Right ventricle myocardium inferior (tissue), 1 donor: ENCODE measurements around the gene MMP24. TPM values are rescaled to one million over a fixed set of nuclear protein-coding genes. Genes with fewer than 3 reads are reported as not detected.

Experiments
- ATAC-seq: fragments of 200-7000 bp; cut with Tn5 transposase; one replicate; pipeline ENCODE4 v1.9.1; 2020; ENCODE audit warnings: mild to moderate bottlenecking, moderate library complexity
- DNase-seq: peaks from one replicate; pipeline ENCODE4 v3.0.0; 2021; ENCODE audit errors: missing footprints
- intact Hi-C: fragments of 100-400 bp; cut with DNase I; formaldehyde crosslinking; loops from one replicate; pipeline ENCODE4 v1.11.0; 2022
- total RNA-seq: library from RNA; stranded (reverse); fragmentation: NEBNext Ultra II Directional; extraction: Animal tissue kit (Norgen Biotek cat#: 25700); gene quantifications from one replicate; pipeline ENCODE4 v1.2.1, GENCODE V29; 2021
- donor health status: DM: no; HTN: yes; CAD: no; lungs with severe emphysema.

Gene MMP24
- total RNA-seq, 1 donor from 2014 or later, result 0.35 TPM

- DNase-seq (no peak), ATAC-seq (no peak)
- intact Hi-C loops, result loop anchor here (10.0 kb wide), 2 partner anchors 317 to 437 kb away; partner anchors contain the start of genes GSS and MYH7B
Observed at GRCh38 chr20:35271904-35272303, 45.4 kb downstream of the MMP24 start.

DNA sequence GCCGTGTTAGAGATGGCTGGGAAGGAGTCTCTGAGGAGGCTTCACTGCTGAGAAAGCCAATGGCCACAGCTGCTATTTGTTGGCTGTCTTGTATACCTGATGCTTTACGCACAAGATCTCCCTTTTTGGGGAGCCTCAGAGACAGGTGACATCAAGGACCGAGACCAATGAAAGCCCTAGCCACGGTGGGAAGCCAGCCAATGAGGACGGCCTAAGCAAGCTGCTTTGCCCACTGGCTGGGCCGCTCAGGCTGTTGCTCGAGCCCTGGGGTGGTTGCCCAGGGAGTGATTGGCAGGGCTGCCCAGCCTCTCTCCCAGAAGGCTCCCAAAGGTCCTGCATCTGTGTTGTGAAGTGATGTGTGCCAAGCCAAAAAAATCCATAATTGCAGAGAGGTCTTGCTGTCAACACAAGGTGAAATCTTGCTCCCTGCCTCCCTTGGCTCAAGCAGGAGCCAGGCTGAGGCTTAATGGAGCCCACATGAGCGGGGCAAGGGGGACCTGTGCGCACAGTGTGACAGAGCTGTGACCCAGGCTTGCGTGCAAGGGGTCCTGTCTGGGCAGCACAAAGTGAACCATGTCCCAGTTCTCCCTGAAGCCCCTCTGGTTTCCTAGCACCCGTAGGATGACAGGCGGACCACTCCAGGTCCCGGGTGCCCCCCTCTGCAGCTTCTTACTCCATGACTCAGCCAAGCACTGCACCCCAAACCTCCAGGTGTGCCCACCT is 47.1 kb downstream of the MMP24 start:
- no peak for ATAC-seq
- DNase-seq, result no peak
- intact Hi-C loops, result loop anchor here (10.0 kb wide), 2 partner anchors 319 to 439 kb away; partner anchors contain the start of genes GSS and MYH7B

GRCh38 chr20:35274172-35275092 is 47.9 kb downstream of the MMP24 start:
- intact Hi-C loops, result loop anchor here (5.0 to 10.0 kb wide), 3 partner anchors 127 to 440 kb away; partner anchors contain the start of genes EDEM2, GSS and MYH7B
- ATAC-seq (no peak), DNase-seq (no peak)

DNA sequence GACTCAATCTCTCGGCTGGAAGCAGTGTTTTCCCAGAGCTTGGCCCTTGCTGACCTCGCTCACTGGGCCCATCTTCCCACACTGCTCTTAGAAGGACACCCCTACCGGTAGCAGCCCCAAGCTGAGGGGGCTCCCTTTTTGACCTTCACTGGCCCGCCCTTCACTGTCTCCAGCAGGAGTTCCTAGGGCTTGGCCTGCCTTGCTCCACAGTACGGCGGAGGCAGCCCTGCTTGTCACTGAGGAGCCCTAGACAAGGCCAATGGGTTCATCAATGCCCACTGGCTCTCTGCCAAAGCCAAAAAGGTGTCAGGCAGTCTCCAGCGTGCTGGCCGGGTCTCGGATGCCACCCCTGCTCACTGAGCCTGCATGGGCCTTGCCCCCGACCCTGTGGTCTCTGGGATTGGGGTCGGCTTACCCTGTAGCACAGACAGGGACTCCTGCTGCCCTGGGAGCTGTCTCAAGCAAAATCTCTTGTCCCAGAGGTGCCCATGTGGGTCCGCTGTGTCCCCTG is 49.3 kb downstream of the MMP24 start:
- DNase-seq (no peak), ATAC-seq (no peak)
- intact Hi-C loops, result loop anchor here (5.0 to 10.0 kb wide), 3 partner anchors 128 to 441 kb away; partner anchors contain the start of genes EDEM2, GSS and MYH7B

DNA sequence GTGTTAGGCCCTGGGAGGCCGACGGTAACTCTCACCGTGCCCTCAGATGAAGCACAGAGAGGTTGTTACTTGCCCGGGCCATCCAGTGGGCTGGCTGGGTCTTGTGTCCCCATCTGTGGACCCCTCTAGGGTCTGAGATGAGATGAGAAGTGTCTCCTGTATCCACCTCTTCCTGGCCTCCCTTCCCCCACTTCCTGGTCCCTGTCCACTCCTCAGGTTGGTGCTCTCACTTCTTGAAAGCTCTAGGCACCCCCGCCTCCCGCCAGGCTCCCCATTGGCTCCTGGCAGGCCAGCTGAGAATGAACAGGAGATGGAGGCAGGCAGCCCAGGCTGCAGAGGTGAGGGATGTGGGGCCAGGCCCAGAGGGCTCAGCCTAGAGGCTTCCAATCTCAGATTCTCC is 49.9 kb downstream of the MMP24 start:
- DNase-seq, result no peak
- no peak for ATAC-seq
- intact Hi-C loops, result loop anchor here (5.0 to 10.0 kb wide), 3 partner anchors 129 to 442 kb away; partner anchors contain the start of genes EDEM2, GSS and MYH7B

DNA sequence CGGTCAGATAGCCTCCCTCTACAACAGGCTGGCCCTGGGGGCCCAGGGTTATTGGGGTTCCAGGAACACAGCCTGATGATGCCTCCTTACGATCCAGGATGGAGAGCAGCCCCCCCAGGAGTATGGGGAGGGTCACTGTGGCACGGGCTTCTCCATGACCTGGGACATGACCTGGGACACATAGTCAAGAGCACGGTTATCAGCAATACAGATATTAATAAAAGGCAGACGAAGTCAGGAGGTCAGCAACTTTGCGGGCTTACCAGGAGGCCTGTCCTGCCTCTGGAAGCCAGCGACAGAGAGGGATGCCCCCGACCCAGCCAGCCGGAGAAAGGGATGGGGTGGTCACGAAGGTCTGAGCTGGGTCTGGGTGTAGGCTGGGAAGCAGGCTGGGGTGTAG is 50.6 kb downstream of the MMP24 start:
- DNase-seq (no peak), ATAC-seq (no peak)
- intact Hi-C loops, result loop anchor here (5.0 to 10.0 kb wide), 3 partner anchors 130 to 442 kb away; partner anchors contain the start of genes EDEM2, GSS and MYH7B

DNA sequence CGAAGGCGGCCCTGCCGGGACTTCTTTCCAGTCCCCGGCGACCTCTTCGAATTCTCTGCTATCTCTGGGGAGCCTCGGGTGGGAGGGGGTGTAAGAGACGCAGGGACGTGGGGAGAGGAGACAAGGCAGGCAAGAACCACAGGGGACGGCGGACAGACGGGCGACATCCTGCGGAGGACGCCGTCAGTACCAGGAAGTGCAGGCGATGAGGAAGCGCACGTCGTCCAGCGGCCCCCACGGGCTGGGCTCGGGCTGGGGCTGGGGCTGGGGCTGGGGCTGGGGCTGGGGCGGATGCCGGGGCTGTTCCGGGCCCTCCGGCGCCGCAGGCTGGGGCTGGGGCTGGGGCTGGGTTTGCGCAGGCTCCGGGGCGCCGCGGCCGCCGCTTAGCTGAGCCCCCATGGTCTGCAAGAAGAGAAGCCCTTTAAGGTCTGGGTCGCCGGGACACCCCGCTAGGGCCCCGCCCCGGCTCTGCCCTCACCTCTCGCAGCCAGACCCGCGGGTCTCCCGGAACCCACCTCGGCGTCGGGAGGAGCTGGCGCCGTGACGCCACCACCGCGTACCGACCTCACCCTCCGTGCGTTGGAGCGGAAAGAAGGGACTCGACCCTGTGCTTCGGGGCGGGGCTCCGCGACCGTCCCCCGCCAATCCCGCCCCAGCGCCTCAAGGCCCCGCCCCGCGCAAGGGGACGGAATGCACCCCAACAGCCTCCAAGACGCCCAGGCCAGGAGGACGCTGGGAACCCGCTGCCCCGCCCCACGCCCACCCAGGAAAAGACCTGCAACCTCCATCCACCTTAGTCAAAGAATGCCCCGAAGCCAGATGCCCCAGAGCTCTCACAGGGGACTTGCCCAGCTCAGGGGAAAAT is 51.3 kb downstream of the MMP24 start, which contains the start of gene MMP24OS:
Gene MMP24OS (minus strand): TSS at position 592 of the 865 bp plus-strand sequence. CDS start 193 bp downstream, at position 399.
- peak; percentile 97 for ATAC-seq
- intact Hi-C loops, result loop anchor here (5.0 to 10.0 kb wide), 3 partner anchors 130 to 443 kb away; partner anchors contain the start of genes EDEM2, GSS and MYH7B

DNA sequence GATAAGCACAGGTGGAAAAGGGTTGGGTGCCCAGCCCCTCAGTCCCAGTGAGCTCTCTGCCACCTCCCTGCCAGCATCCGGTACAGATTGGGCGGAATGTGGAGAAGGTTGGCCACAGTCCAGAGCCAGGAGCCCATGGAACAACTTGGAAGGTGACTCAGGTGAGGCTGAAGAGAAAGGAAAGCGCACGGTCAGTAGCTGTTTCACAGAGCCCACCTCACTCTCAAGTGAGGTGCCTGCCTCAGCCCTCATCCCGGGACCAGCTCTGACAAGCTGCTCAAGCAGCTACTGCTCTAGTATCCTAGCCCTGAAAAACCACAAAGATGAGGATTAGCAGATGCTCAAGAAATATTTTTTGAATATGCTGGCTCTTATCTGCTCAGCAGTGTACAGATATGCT is 52.5 kb downstream of the MMP24 start:
- ATAC-seq (no peak), DNase-seq (no peak)
- intact Hi-C loops, result loop anchor here (5.0 to 10.0 kb wide), 3 partner anchors 132 to 444 kb away; partner anchors contain the start of genes EDEM2, GSS and MYH7B

More for the DNA sequence above, 51.3 kb downstream of the MMP24 start, which contains the start of gene MMP24OS:
- peak; percentile 97 for DNase-seq

- DNase-seq (no peak), ATAC-seq (no peak)
- intact Hi-C loops, result loop anchor here (5.0 to 10.0 kb wide), 3 partner anchors 132 to 445 kb away; partner anchors contain the start of genes EDEM2, GSS and MYH7B
Observed at GRCh38 chr20:35279533-35280174, 53.2 kb downstream of the MMP24 start.

DNA sequence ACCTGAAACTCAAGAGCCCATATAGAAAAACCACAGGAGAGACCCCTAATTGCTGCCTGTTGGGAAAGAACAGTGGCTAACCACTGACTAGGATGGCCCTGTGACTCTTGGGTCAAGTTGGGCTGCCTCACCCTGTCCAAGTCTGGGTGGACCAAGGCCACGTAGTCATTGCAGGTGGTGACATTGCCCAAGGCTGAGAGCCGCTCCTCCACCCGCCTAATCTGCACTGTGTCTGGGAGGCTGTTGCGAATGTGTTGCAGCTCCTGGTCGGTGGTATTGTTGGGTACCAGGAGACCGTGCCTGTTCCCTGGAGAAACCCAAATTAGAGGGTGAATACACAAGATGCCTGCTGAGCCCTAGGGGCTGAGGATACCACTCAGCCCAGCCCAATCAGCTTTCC is 54.0 kb downstream of the MMP24 start:
- intact Hi-C loops, result no loop called here
- ATAC-seq, result no peak
- DNase-seq, result no peak

DNA sequence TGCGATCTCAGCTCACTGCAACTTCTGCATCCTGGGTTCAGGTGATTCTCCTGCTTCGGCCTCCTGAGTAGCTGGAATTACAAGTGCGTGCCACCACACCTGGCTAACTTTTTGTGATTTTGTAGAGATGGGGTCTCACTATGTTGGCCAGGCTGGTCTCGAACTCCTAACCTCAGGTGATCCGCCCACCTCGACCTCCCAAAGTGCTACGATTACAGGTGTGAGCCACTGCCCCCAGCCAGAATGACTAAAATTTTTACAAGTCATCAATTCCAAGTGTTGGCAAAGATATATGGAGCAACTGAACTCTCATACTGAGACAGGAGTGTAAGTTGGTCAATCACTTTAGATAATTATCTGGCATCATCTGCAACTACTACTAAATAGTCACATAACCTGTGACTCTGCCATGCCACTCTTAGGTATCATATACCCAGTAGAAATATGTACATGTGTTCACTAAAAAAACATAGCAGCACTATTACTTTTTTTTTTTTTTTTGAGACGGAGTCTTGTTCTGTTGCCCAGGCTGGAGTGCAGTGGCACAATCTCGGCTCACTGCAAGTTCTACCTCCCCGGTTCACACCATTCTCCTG is 55.1 kb downstream of the MMP24 start:
- DNase-seq, result no peak
- intact Hi-C loops, result no loop called here
- no peak for ATAC-seq

GRCh38 chr20:35283441-35284266 is 57.2 kb downstream of the MMP24 start:
- ATAC-seq, result peak; percentile 2
- intact Hi-C loops, result no loop called here
- DNase-seq, result no peak

GRCh38 chr20:35284267-35284991 is 57.9 kb downstream of the MMP24 start, which contains the start of gene EIF6:
Gene EIF6 (minus strand): TSS chr20:35284772. CDS start chr20:35284487, 285 bp downstream.
- intact Hi-C loops, result no loop called here
- ATAC-seq, result peak; percentile 90

GRCh38 chr20:35284992-35285805 is 58.7 kb downstream of the MMP24 start:
- intact Hi-C loops, result no loop called here
- ATAC-seq, result peak; percentile 8

More at GRCh38 chr20:35284267-35284991, 57.9 kb downstream of the MMP24 start, which contains the start of gene EIF6:
- peak; percentile 91 for DNase-seq

DNA sequence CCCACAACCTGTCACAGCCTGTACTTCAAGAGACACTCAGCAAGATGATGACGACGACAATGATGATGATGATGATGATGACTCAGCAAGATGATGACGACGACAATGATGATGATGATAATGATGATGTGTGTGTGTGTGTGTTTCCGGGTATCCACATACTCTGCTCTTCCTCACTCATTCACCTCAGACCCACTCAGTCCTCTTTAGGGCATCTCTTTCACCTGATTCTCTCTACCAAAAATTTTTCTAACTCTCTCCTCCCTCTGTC is 59.3 kb downstream of the MMP24 start:
- intact Hi-C loops, result no loop called here
- ATAC-seq, result no peak
- DNase-seq, result no peak

More at GRCh38 chr20:35284992-35285805, 58.7 kb downstream of the MMP24 start:
- no peak for DNase-seq
